Smooth muscle cell of bladder (primary cell): ENCODE data around the gene DCAF12L2. TPM values are rescaled to one million over a fixed set of nuclear protein-coding genes. Genes with fewer than 3 reads are reported as not detected.

Experiments
- total RNA-seq: library from RNA; depleted of rRNA; stranded (reverse); fragments of >200 nt; gene quantifications from 2 replicates; pipeline ENCODE4 v1.2.3, GENCODE V29; 2014

Gene DCAF12L2
- total RNA-seq, result under 0.01 TPM in 1 of 2 replicates, not detected in the other

GRCh38 chrX:126165721-126166461, at the start of gene DCAF12L2:
Gene DCAF12L2, minus strand, starts transcription at chrX:126166289. Its CDS starts 365 bp downstream, at chrX:126165924.

